Kidney (tissue), 14 donors: ENCODE results near the gene CITED4. TPM values are rescaled to one million over a fixed set of nuclear protein-coding genes. Genes with fewer than 3 reads are reported as not detected.
A peak's percentile ranks its signal among the peaks of the same experiment; 100 is the strongest.

Experiments used
- DNase-seq, 5 donors: peaks; one replicate each; pipeline ENCODE4 v3.0.0-alpha.2; 2013 to 2020
- FAIRE-seq: peaks from 2 replicates; lab custom pipeline; 2012; peaks lifted over from hg19 to GRCh38; lab: Jason Lieb, UNC
- H3K27ac ChIP-seq, 2 donors: one replicate each; pipeline ENCODE4 v1.7.0; 2013; ENCODE audit warnings: low read depth in 2 of 2, low read length in 2 of 2, inconsistent platforms in 1 of 2
- H3K27me3 ChIP-seq: one replicate; pipeline ENCODE4 v1.7.1; 2013; ENCODE audit warnings: low read length, inconsistent platforms; ENCODE audit not compliant: control insufficient read depth, insufficient read depth
- H3K36me3 ChIP-seq, 3 donors: one replicate each; pipeline versions ENCODE4 v1.7.0 to v1.7.1; 2013; ENCODE audit warnings: low read length in 3 of 3, control low read depth in 1 of 3, inconsistent platforms in 1 of 3; ENCODE audit not compliant: insufficient read depth in 3 of 3, control insufficient read depth in 2 of 3
- H3K4me1 ChIP-seq, 3 donors: one replicate each; pipeline versions ENCODE4 v1.7.0 to v1.7.1; 2013; ENCODE audit warnings: low read length in 3 of 3, inconsistent platforms in 1 of 3, low read depth in 1 of 3; ENCODE audit not compliant: control insufficient read depth in 2 of 3, insufficient read depth in 2 of 3
- H3K4me3 ChIP-seq, 3 donors: one replicate each; pipeline versions ENCODE4 v1.7.0 to v1.8.1; 2013; ENCODE audit warnings: low read length in 3 of 3, control low read depth in 1 of 3, inconsistent platforms in 1 of 3
- H3K9ac ChIP-seq, 3 donors: one replicate each; pipeline versions ENCODE4 v1.7.0 to v1.7.1; 2013; ENCODE audit warnings: low read length in 3 of 3, control low read depth in 1 of 3, inconsistent platforms in 1 of 3
- H3K9me3 ChIP-seq, 3 donors: one replicate each; pipeline versions ENCODE4 v1.7.0 to v1.7.1; 2013; ENCODE audit warnings: low read length in 3 of 3, control low read depth in 1 of 3, inconsistent platforms in 1 of 3; ENCODE audit not compliant: control insufficient read depth in 2 of 3, insufficient read depth in 1 of 3
- CTCF ChIP-seq: IDR thresholded peaks from 3 replicates; pipeline ENCODE4 v1.5.1; 2012; ENCODE audit warnings: mild to moderate bottlenecking, moderate library complexity, borderline replicate concordance; ENCODE audit not compliant: insufficient read depth; ENCODE audit errors: extremely low read depth
- intact Hi-C: fragments of 100-400 bp; cut with DNase I; formaldehyde crosslinking; loops from one replicate; pipeline ENCODE4 v1.11.1; 2022
- polyA plus RNA-seq: library from polyadenylated mRNA; stranded (reverse); fragments of 350-450 nt; fragmentation: Illumina TruSeq; extraction: RNeasy Lipid Tissue Mini Kit (QIAGEN cat#74804); gene quantifications from one replicate; pipeline ENCODE4 v1.2.3, GENCODE V29; 2014; ENCODE audit warnings: low read depth, low replicate concordance; ENCODE audit not compliant: insufficient read depth
- total RNA-seq: library from RNA; stranded (reverse); fragmentation: NEBNext Ultra II Directional; extraction: Animal tissue kit (Norgen Biotek cat#: 25700); gene quantifications from one replicate; pipeline ENCODE4 v1.2.1, GENCODE V29; 2021
- donor health status: control.
- donor health status: control.
- donor health status: control.
- donor health status: control.
- donor health status: control.
- donor health status: DM: yes; HTN: yes; CAD: no.
- donor health status: Normal renal cell carcinoma (clear cell type).

Gene CITED4
- total and polyA plus RNA-seq, 2 donors from 2014 or later = 21.7 to 78.6 TPM

GRCh38 chr1:40848530-40849189, 13.5 kb downstream of the CITED4 start:
- intact Hi-C loops = loop anchor here (10.0 kb wide), 1 partner anchor 106 kb away; no protein-coding TSS in a partner anchor
- peak in 4 of 5 donors; percentile 64 to 87 (median 67) for DNase-seq
- FAIRE-seq = no peak

GRCh38 chr1:40847023-40847745, 15.0 kb downstream of the CITED4 start:
- intact Hi-C loops = loop anchor here (10.0 kb wide), 1 partner anchor 108 kb away; no protein-coding TSS in a partner anchor
- H3K9me3 ChIP-seq = peaks cover 0 to 1% (median 0%) of the 10 kb centered on the region in 3 donors
- no peak for TF ChIP-seq CTCF

More at GRCh38 chr1:40848530-40849189, 13.5 kb downstream of the CITED4 start:
- Histone ChIP-seq H3K36me3 (no peaks in the 10 kb centered on the region), H3K27me3 (no peaks in the 10 kb centered on the region), H3K9ac (no peak overlapping the region), H3K27ac (no peak overlapping the region), H3K4me3 (no peak overlapping the region), H3K4me1 (peaks cover 0 to 3% (median 2%) of the 10 kb centered on the region in 3 donors), H3K9me3 (no peaks in the 10 kb centered on the region)
- peak; percentile 96 for TF ChIP-seq CTCF

GRCh38 chr1:40845895-40846294, 16.3 kb downstream of the CITED4 start:
- no peak for TF ChIP-seq CTCF
- DNase-seq = no peak
- no peak for FAIRE-seq
- Histone ChIP-seq H3K27me3 (no peaks in the 10 kb centered on the region), H3K36me3 (no peaks in the 10 kb centered on the region), H3K4me1 (peaks cover 0 to 3% (median 2%) of the 10 kb centered on the region in 3 donors), H3K27ac (no peak overlapping the region), H3K9me3 (peaks cover 0 to 1% (median 0%) of the 10 kb centered on the region in 3 donors), H3K9ac (no peak overlapping the region), H3K4me3 (no peak overlapping the region)
- intact Hi-C loops = loop anchor here (10.0 kb wide), 1 partner anchor 109 kb away; no protein-coding TSS in a partner anchor

More at GRCh38 chr1:40847023-40847745, 15.0 kb downstream of the CITED4 start:
- H3K4me3 ChIP-seq = no peak overlapping the region
- no peak overlapping the region for H3K27ac ChIP-seq
- no peak for FAIRE-seq
- H3K36me3 ChIP-seq = no peaks in the 10 kb centered on the region
- DNase-seq = no peak
- peaks cover 0 to 3% (median 2%) of the 10 kb centered on the region in 3 donors for H3K4me1 ChIP-seq
- H3K9ac ChIP-seq = no peak overlapping the region
- H3K27me3 ChIP-seq = no peaks in the 10 kb centered on the region
